SU-DHL-6 (cell line): ENCODE measurements around the gene FGFBP2.

Experiments
- H2AFZ ChIP-seq: fragments of 200-600 bp; sonication (generic); 2 replicates; pipeline ENCODE4 v1.6.1; 2014; ENCODE audit warnings: low read depth, mild to moderate bottlenecking, moderate library complexity, mixed read lengths, antibody characterized with exemption, low read length; ENCODE audit not compliant: severe bottlenecking
- H3F3A ChIP-seq: fragments of 200-600 bp; shearing (Covaris generic); 2 replicates; pipeline ENCODE4 v1.6.0; 2016; ENCODE audit warnings: antibody characterized with exemption, mild to moderate bottlenecking; ENCODE audit not compliant: insufficient read depth
- H3K27ac ChIP-seq: fragments of 200-600 bp; sonication (generic); 2 replicates; pipeline ENCODE4 v1.5.1; 2016; ENCODE audit warnings: low read depth, mild to moderate bottlenecking, low read length, moderate library complexity, mixed read lengths
- H3K27me3 ChIP-seq: fragments of 200-600 bp; sonication (generic), shearing (Covaris generic); 2 replicates; pipeline ENCODE4 v1.6.0; 2014; ENCODE audit warnings: mild to moderate bottlenecking, low read length
- H3K36me3 ChIP-seq: fragments of 200-600 bp; sonication (generic); 2 replicates; pipeline ENCODE4 v1.6.1; 2014; ENCODE audit warnings: mild to moderate bottlenecking, low read length, mixed read lengths
- H3K4me2 ChIP-seq: fragments of 300-600, 200-600 bp; shearing (Covaris generic), sonication (generic); 2 replicates; pipeline ENCODE4 v1.6.0; 2014; ENCODE audit warnings: low read length, low read depth, mild to moderate bottlenecking; ENCODE audit not compliant: poor library complexity, severe bottlenecking
- H3K4me3 ChIP-seq: fragments of 200-600 bp; sonication (generic); 2 replicates; pipeline ENCODE4 v1.5.1; 2014; ENCODE audit warnings: antibody characterized with exemption, low read length, mild to moderate bottlenecking, mixed read lengths; ENCODE audit not compliant: insufficient read depth, poor library complexity, severe bottlenecking
- H3K79me2 ChIP-seq: fragments of 200-600 bp; sonication (generic); 2 replicates; pipeline ENCODE4 v1.6.1; 2014; ENCODE audit warnings: mild to moderate bottlenecking, low read length, moderate library complexity; ENCODE audit not compliant: insufficient read depth
- H3K9ac ChIP-seq: fragments of 200-600 bp; sonication (generic); 2 replicates; pipeline ENCODE4 v1.7.0; 2014; ENCODE audit warnings: mild to moderate bottlenecking, low read length
- H3K9me2 ChIP-seq: fragments of 200-600 bp; sonication (generic); replicated peaks from 2 replicates; pipeline ENCODE4 v1.6.1; 2014; ENCODE audit warnings: low read length; ENCODE audit not compliant: insufficient read depth
- H3K9me3 ChIP-seq: fragments of 200-600 bp; sonication (generic); 2 replicates; pipeline ENCODE4 v1.6.1; 2014; ENCODE audit warnings: low read length, mixed read lengths; ENCODE audit not compliant: insufficient read depth
- H4K20me1 ChIP-seq: fragments of 200-600 bp; sonication (generic); 2 replicates; pipeline ENCODE4 v1.6.1; 2014; ENCODE audit warnings: low read depth, mild to moderate bottlenecking, antibody characterized with exemption, low read length, moderate library complexity, mixed read lengths
- CTCF ChIP-seq: fragments of 200-600 bp; sonication (generic); IDR thresholded peaks from one replicate; pipeline ENCODE4 v1.5.1; 2017; ENCODE audit warnings: antibody characterized with exemption, mild to moderate bottlenecking, low read length, moderate library complexity; ENCODE audit not compliant: insufficient read depth, poor library complexity, severe bottlenecking
- EZH2phosphoT487 ChIP-seq: fragments of 200-600 bp; sonication (generic), shearing (Covaris generic); conservative IDR thresholded peaks from 2 replicates; pipeline ENCODE4 v1.6.1; 2018; ENCODE audit warnings: mild to moderate bottlenecking, antibody characterized with exemption, low read length, moderate library complexity, mixed read lengths

Gene FGFBP2

DNA sequence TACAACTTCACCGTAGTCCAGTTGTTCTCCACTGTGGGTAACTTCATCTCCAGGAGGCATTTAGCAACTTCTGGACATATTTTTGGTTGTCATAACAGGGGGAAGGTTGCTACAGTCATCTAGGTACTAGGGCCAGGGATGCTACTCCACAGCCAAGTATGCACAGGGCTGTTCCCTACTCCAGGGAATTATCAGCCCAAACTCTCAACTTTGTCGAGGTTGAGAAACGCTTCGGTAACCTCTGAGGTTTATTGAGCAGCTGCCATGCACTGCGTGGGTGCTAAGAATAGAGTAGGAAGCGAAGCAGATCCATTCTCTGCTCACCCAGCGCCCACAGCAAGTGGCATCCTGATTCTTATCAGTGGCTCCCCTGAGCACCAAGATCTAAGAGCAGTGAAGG, 32.7 kb downstream of the FGFBP2 start:
- H3K4me3 ChIP-seq, result no peak overlapping the region
- no peaks in the 10 kb centered on the region for H3K27me3 ChIP-seq
- no peak overlapping the region for H3K9ac ChIP-seq
- no peak overlapping the region for H3K27ac ChIP-seq
- no peak overlapping the region for H3K4me2 ChIP-seq
- H3F3A ChIP-seq, result no peaks in the 10 kb centered on the region
- TF ChIP-seq CTCF, result no peak
- no peak for TF ChIP-seq EZH2phosphoT487
- H4K20me1 ChIP-seq, result no peaks in the 10 kb centered on the region
- no peaks in the 10 kb centered on the region; the same call in 1 of the 2 replicates for H3K9me3 ChIP-seq
- H3K36me3 ChIP-seq, result no peaks in the 10 kb centered on the region
- H3K9me2 ChIP-seq, result no peaks in the 10 kb centered on the region; the same call in 1 of the 2 replicates
- no peaks in the 10 kb centered on the region for H3K79me2 ChIP-seq
- H2AFZ ChIP-seq, result no peak overlapping the region

DNA sequence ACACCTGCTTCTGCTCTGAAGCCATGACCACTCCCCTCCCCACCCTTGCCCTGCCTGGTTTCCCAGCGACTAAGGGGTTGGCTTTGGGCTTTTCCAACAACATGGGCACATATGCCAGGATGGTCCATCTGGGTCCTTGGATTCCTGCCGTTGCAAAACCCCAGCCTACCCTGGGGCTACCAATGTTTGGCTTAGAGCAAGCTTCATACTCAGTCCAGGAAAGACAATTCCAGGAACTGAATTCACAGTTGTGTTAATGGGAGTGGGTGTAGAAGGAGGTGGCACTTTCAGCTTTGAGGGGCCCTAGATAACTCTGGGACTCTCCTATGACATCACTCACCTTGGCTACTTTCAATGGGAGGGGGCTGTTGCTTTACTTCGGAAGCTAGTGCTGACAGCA, 33.4 kb downstream of the FGFBP2 start:
- no peaks in the 10 kb centered on the region for H3K79me2 ChIP-seq
- H3K36me3 ChIP-seq, result no peaks in the 10 kb centered on the region
- no peaks in the 10 kb centered on the region; the same call in 1 of the 2 replicates for H3K9me3 ChIP-seq
- H3K4me3 ChIP-seq, result no peak overlapping the region
- no peaks in the 10 kb centered on the region for H3F3A ChIP-seq
- H3K4me2 ChIP-seq, result no peak overlapping the region
- no peak overlapping the region for H3K27ac ChIP-seq
- no peak overlapping the region for H3K9ac ChIP-seq
- no peak overlapping the region for H2AFZ ChIP-seq
- no peaks in the 10 kb centered on the region for H3K27me3 ChIP-seq
- TF ChIP-seq CTCF (no peak), EZH2phosphoT487 (no peak)
- no peaks in the 10 kb centered on the region; the same call in 1 of the 2 replicates for H3K9me2 ChIP-seq
- H4K20me1 ChIP-seq, result no peaks in the 10 kb centered on the region

GRCh38 chr4:15928883-15929282, 34.1 kb downstream of the FGFBP2 start:
- no peak overlapping the region for H3K4me3 ChIP-seq

More at GRCh38 chr4:15928883-15929282, 34.1 kb downstream of the FGFBP2 start:
- H3F3A ChIP-seq, result no peaks in the 10 kb centered on the region
- H2AFZ ChIP-seq, result no peak overlapping the region
- H3K9me3 ChIP-seq, result no peaks in the 10 kb centered on the region; the same call in 1 of the 2 replicates
- H3K27me3 ChIP-seq, result no peaks in the 10 kb centered on the region
- H3K9me2 ChIP-seq, result no peaks in the 10 kb centered on the region
- no peak for TF ChIP-seq CTCF
- TF ChIP-seq EZH2phosphoT487, result no peak
- H3K4me2 ChIP-seq, result no peak overlapping the region
- H4K20me1 ChIP-seq, result no peaks in the 10 kb centered on the region
- H3K9ac ChIP-seq, result no peak overlapping the region
- no peaks in the 10 kb centered on the region for H3K79me2 ChIP-seq
- no peaks in the 10 kb centered on the region for H3K36me3 ChIP-seq
- H3K27ac ChIP-seq, result no peak overlapping the region
